Gastrocnemius medialis (tissue), 4 donors: ENCODE data around the gene HIVEP2. TPM values are rescaled to one million over a fixed set of nuclear protein-coding genes. Genes with fewer than 3 reads are reported as not detected.
A peak's percentile ranks its signal among the peaks of the same experiment; 100 is the strongest.

Experiments used
- ATAC-seq, 2 donors: fragments of 150-250 bp; one replicate each; pipeline ENCODE4 v1.9.1; 2016
- DNase-seq, 2 donors: peaks; one replicate each; pipeline ENCODE4 v3.0.0-alpha.2; 2019
- H3K27ac ChIP-seq, 4 donors: fragments of 200-600 bp; sonication (generic); 1 replicate in 1 of 4; 2 replicates in 3 of 4; pipeline ENCODE4 v1.5.1; 2016 to 2018; ENCODE audit warnings: mild to moderate bottlenecking in 2 of 4, moderate library complexity in 1 of 4
- H3K27me3 ChIP-seq, 3 donors: fragments of 200-600 bp; sonication (generic) in 2 of 3; 1 replicate in 1 of 3; 2 replicates in 2 of 3; pipeline versions ENCODE4 v1.5.1 to v1.6.0; 2016 to 2019; ENCODE audit warnings: mild to moderate bottlenecking in 1 of 3, moderate library complexity in 1 of 3
- H3K36me3 ChIP-seq, 2 donors: fragments of 200-600 bp; sonication (generic) in 1 of 2; one replicate each; pipeline ENCODE4 v1.5.1; 2017 to 2018
- H3K4me1 ChIP-seq, 2 donors: fragments of 200-600 bp; sonication (generic) in 1 of 2; one replicate each; pipeline ENCODE4 v1.5.1; 2016 to 2017; ENCODE audit warnings: mild to moderate bottlenecking in 2 of 2
- H3K4me3 ChIP-seq, 4 donors: fragments of 200-600 bp; sonication (generic) in 3 of 4; 1 replicate in 1 of 4; 2 replicates in 3 of 4; pipeline ENCODE4 v1.5.1; 2016 to 2019; ENCODE audit warnings: mild to moderate bottlenecking in 2 of 4
- H3K9me3 ChIP-seq, 3 donors: fragments of 200-600 bp; sonication (generic) in 2 of 3; 1 replicate in 1 of 3; 2 replicates in 2 of 3; pipeline ENCODE4 v1.5.1; 2016 to 2019
- POLR2A ChIP-seq, 2 donors: fragments of 450-650 bp; IDR thresholded peaks; one replicate each; pipeline ENCODE4 v1.6.1; 2017; ENCODE audit warnings: antibody characterized with exemption in 2 of 2, mild to moderate bottlenecking in 2 of 2, moderate library complexity in 2 of 2
- in situ Hi-C, 4 donors: fragments of 200-750 bp; cut with MboI; loops; one replicate each; pipeline versions ENCODE4 v1.15.0 to v1.8.0; 2017; ENCODE audit warnings: low sequenced_read_pairs in 4 of 4
- intact Hi-C: fragments of 100-400 bp; cut with DNase I; formaldehyde crosslinking; loops from one replicate; pipeline ENCODE4 v1.15.1; 2023; ENCODE audit warnings: low total_unique reads
- total RNA-seq, 4 donors: library from RNA; depleted of rRNA; stranded (reverse); fragments of >200 nt; gene quantifications; one replicate each; pipeline versions ENCODE4 v1.1.0 to v1.2.3, GENCODE V29; 2016
- TF ChIP-seq, protein P1 (sequence below), 5 experiments: fragments of 450-650 bp in 3 of 5; fragments of 200-600 bp in 2 of 5; sonication (generic) in 2 of 5; IDR thresholded peaks in 4 of 5; conservative IDR thresholded peaks in 1 of 5; 1 replicate in 4 of 5; 2 replicates in 1 of 5; pipeline ENCODE4 v1.5.1; 2016 to 2019; ENCODE audit warnings: antibody characterized with exemption in 5 of 5, mild to moderate bottlenecking in 3 of 5, moderate library complexity in 3 of 5

The HIVEP2 gene
- total RNA-seq, 4 donors from 2014 or later = 15.9 to 29.4 (median 25.3) TPM

DNA sequence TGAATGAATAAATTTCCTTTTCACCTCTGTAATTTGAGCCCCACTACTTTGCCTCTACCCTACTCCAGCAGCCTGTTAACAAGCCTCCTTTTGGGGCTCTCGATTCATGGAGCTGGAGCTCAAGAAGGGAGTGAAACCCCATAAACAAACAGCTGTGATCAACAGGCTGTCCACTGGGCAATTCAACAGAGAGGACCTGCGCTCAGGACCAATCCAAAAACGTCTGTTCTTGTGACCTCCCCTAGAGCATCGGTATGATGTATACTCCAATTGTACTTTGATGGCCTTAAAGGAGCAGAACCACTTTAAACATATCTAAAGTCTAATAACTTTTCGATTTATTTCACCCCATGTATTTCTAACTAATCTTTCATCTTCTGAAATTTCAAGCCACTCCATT lies 37.4 kb downstream of the HIVEP2 start:
- peak; percentile 61 to 78 for ATAC-seq
- no peaks in the 10 kb centered on the region for H3K9me3 ChIP-seq
- intact Hi-C loops (no loop called here), in situ Hi-C loops (no loop called here)
- DNase-seq = peak in 1 of 2 donors; percentile 32
- peak overlapping the region; percentile 81 to 86 (median 84) for H3K27ac ChIP-seq
- H3K4me3 ChIP-seq = peak overlapping the region in 3 of 4 donors; percentile 17 to 26 (median 26)
- H3K36me3 ChIP-seq = no peaks in the 10 kb centered on the region
- peaks cover 49 to 53% of the 10 kb centered on the region in 2 donors for H3K4me1 ChIP-seq
- TF ChIP-seq, protein P1, sequence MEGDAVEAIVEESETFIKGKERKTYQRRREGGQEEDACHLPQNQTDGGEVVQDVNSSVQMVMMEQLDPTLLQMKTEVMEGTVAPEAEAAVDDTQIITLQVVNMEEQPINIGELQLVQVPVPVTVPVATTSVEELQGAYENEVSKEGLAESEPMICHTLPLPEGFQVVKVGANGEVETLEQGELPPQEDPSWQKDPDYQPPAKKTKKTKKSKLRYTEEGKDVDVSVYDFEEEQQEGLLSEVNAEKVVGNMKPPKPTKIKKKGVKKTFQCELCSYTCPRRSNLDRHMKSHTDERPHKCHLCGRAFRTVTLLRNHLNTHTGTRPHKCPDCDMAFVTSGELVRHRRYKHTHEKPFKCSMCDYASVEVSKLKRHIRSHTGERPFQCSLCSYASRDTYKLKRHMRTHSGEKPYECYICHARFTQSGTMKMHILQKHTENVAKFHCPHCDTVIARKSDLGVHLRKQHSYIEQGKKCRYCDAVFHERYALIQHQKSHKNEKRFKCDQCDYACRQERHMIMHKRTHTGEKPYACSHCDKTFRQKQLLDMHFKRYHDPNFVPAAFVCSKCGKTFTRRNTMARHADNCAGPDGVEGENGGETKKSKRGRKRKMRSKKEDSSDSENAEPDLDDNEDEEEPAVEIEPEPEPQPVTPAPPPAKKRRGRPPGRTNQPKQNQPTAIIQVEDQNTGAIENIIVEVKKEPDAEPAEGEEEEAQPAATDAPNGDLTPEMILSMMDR (IDR thresholded peaks at IDR 0.05 in 4 of 5, conservative IDR thresholded peaks at IDR 0.05 in 1 of 5) = no peak
- no peak for TF ChIP-seq POLR2A (IDR thresholded peaks at IDR 0.05)
- H3K27me3 ChIP-seq = no peaks in the 10 kb centered on the region

DNA sequence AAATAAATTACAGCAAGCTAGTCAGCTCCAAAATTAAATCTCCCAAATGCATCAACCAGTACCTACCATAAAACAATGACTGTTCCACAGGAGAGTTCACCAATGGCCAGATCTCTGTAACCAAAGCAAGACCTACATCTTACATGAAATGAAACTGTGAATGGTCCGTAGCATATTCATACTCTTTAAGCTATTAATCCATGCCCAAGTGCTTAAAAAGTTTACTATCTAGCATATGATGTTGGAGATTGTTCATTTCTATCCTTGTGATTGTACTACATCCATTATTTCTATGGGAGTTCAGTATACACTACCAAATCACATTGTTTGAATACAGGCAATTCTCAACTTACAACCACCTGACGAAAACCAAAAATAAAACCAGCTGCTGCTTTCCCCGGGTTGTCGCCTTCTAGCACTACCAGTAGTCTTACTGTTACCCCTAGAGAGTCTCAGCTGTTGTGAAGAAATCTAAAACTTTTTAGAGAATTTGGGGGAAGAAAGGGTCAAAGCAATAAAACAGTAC lies 38.0 kb downstream of the HIVEP2 start:
- peak; percentile 30 to 57 for DNase-seq
- intact Hi-C loops = no loop called here
- TF ChIP-seq, protein P1 (IDR thresholded peaks at IDR 0.05 in 4 of 5, conservative IDR thresholded peaks at IDR 0.05 in 1 of 5) = no peak
- peak in 1 of 2 donors; percentile 53 for TF ChIP-seq POLR2A (IDR thresholded peaks at IDR 0.05)
- Histone ChIP-seq H3K4me1 (peaks cover 52 to 58% of the 10 kb centered on the region in 2 donors), H3K27ac (peak overlapping the region; percentile 81 to 86 (median 84)), H3K9me3 (no peaks in the 10 kb centered on the region), H3K36me3 (no peaks in the 10 kb centered on the region), H3K4me3 (peak overlapping the region in 3 of 4 donors; percentile 17 to 26 (median 26)), H3K27me3 (no peaks in the 10 kb centered on the region)
- ATAC-seq = peak; percentile 94 to 96
- in situ Hi-C loops = no loop called here

DNA sequence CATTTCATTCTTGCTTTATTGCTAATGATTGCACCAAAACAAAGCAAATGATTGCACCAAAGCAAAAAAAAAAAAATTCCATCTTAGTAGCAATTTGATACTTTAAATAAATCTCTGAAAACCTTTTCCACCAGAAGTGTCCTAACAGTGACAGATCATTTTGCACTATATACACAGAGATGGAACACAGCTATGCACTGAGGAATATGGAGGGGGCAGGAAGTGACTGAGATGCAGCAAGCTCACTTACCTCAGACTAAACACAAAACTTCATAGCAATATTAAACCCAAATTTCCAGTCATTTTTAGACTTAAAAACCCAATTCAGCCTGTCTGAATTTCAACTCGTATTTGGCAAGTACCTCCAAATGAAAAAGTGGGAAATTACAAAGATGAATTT lies 41.2 kb downstream of the HIVEP2 start:
- Histone ChIP-seq H3K36me3 (no peaks in the 10 kb centered on the region), H3K27me3 (no peaks in the 10 kb centered on the region), H3K4me3 (no peak overlapping the region), H3K27ac (no peak overlapping the region), H3K9me3 (no peaks in the 10 kb centered on the region), H3K4me1 (peaks cover 75 to 80% of the 10 kb centered on the region in 2 donors)
- in situ Hi-C loops = no loop called here
- no peak for TF ChIP-seq POLR2A (IDR thresholded peaks at IDR 0.05)
- TF ChIP-seq, protein P1 (IDR thresholded peaks at IDR 0.05 in 4 of 5, conservative IDR thresholded peaks at IDR 0.05 in 1 of 5) = no peak
- intact Hi-C loops = no loop called here
- DNase-seq (no peak), ATAC-seq (no peak)

DNA sequence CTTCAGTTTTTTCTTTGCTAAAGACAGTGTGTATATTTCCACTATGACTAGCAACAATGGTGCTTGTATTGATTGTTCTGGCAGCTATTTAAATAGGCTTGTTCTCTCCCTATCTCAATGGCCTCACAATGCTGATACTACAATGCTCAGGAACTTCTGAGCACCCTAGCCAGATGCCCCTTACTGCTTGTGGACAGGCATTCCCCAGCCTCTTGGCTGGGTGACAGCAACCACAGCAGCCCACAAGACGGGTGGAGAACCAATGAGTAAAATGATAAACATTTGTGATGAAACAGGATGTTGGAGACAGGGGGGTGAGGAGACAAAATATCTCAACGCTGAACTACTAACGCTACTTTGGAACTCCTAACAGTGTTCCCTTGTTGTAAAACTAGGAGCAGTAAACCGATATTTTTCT lies 42.3 kb downstream of the HIVEP2 start:
- ATAC-seq (peak; percentile 16 to 22), DNase-seq (peak in 1 of 2 donors; percentile 44)
- H3K27me3 ChIP-seq = no peaks in the 10 kb centered on the region
- H3K4me1 ChIP-seq = peaks cover 70 to 72% of the 10 kb centered on the region in 2 donors
- H3K27ac ChIP-seq = peak overlapping the region in 3 of 4 donors; percentile 19 to 39 (median 30)
- in situ Hi-C loops = no loop called here
- H3K4me3 ChIP-seq = no peak overlapping the region
- intact Hi-C loops = no loop called here
- no peaks in the 10 kb centered on the region for H3K9me3 ChIP-seq
- TF ChIP-seq, protein P1 (IDR thresholded peaks at IDR 0.05 in 4 of 5, conservative IDR thresholded peaks at IDR 0.05 in 1 of 5) = no peak
- no peak for TF ChIP-seq POLR2A (IDR thresholded peaks at IDR 0.05)
- no peaks in the 10 kb centered on the region for H3K36me3 ChIP-seq
